ENCODE results near the gene QRSL1.

The QRSL1 gene

DNA sequence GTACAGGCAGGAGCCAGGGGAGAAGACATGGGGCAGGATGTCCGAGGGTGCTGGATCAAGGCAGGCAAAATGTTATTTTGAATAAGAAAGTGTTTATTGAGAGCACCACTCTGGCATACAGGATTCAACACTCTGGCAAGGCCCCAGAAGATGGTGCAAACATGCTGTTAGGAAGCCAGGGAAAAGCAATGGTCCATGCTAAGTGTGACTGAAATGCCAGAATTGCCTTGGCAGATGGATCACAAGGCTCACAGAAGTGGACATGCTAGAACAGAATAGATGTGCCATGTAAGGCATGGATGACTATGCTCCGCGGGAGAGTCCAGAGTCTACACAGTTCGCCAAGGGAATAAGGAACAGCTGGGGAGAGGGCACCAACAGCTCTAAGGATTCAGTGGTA is 54.6 kb downstream of the QRSL1 start:
- TF ChIP-seq, protein P1, sequence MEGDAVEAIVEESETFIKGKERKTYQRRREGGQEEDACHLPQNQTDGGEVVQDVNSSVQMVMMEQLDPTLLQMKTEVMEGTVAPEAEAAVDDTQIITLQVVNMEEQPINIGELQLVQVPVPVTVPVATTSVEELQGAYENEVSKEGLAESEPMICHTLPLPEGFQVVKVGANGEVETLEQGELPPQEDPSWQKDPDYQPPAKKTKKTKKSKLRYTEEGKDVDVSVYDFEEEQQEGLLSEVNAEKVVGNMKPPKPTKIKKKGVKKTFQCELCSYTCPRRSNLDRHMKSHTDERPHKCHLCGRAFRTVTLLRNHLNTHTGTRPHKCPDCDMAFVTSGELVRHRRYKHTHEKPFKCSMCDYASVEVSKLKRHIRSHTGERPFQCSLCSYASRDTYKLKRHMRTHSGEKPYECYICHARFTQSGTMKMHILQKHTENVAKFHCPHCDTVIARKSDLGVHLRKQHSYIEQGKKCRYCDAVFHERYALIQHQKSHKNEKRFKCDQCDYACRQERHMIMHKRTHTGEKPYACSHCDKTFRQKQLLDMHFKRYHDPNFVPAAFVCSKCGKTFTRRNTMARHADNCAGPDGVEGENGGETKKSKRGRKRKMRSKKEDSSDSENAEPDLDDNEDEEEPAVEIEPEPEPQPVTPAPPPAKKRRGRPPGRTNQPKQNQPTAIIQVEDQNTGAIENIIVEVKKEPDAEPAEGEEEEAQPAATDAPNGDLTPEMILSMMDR (conservative IDR thresholded peaks at IDR 0.05): no peak

DNA sequence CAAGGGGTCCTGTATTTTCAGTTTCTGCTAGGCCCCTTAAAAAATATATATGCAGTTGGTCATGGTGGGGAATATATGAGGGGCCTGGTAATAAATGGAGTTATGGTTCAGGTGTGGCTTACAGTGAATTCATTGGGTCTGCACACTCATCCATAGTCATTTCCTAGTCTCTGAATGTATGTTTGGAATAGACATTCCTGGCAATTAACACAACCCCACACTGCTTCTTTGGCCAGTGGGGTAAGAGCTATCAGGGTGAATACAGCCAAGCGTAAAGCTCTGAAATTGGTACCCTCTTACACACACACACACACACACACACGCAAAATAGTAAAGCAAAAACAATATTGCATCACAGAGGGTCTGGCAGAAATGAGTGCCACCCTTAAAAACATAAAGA is 56.5 kb downstream of the QRSL1 start:
- TF ChIP-seq, protein P1 (conservative IDR thresholded peaks at IDR 0.05): no peak
- H3K27ac ChIP-seq: no peak overlapping the region

More for the DNA sequence above, 54.6 kb downstream of the QRSL1 start:
- H3K27ac ChIP-seq: no peak overlapping the region

DNA sequence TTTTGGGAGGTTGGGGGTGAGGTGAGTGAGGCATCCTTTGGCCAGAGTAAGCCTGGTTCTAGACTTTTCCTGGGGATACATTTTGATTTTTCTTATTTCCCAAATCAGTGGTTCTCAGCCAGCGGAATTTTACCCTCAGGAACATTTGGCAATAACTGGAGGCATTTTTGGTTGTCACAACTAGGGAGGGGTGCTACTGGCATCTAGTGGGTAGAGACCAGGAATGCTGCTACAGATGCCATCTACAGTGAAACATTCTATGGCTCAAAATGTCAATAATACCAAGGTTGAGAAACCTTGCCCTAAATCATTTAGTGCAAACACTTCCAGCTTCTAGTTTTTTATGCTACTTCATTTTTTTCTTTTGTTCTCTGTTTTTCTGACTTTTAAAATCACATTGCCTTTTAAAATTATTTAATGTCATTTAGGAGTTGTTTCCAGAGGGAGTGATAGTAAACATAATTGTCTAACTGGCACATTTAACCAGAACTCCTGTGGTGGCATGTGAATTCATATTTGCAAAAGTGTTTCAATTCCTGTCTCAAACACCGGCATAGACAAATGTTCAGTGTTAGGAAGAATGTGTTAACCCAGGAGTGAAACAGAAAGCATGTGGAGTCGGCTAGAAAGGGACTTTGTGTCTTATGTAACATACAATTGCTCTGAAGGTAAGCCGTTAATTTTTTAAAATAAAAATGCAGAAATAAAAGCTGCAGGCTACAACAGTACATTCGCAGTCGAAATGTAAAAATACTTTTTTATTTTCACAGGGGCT is 59.0 kb downstream of the QRSL1 start:
- no peak overlapping the region for H3K27ac ChIP-seq
- TF ChIP-seq, protein P1 (conservative IDR thresholded peaks at IDR 0.05): peak; percentile 28

DNA sequence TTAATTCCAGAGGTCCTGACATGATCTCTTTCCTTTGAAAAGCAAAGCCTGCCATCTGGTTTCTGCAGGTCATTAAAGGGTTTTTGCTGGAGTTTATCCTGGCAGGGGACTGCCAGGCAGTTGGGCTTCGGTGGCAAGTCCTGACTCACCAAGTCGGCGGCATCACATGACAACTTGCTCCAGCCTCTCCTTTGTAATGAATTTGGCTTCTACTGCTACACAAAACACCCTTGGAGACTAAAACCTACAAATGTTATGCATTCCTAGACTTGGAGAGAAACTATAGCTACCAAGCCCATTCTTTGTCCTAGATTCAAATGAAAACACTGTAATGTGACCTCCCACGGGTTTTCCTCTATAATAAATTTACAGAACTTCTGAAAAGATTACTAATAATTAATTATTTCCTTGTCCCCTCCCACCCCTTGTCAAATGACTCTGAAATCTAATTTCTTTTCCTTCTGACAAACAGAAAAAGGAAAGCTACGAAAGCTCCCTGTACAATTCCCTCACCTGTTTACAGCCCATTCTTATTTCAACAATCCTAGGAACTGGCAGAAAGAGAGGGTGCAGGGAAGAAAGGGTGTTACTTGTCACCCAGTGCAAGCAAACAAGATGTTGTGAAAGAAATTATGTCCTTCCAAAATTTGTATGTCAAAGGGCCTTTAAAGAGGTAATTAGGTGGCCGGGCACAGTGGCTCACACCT is 62.9 kb downstream of the QRSL1 start:
- TF ChIP-seq, protein P1 (conservative IDR thresholded peaks at IDR 0.05): no peak
- H3K27ac ChIP-seq: no peak overlapping the region

DNA sequence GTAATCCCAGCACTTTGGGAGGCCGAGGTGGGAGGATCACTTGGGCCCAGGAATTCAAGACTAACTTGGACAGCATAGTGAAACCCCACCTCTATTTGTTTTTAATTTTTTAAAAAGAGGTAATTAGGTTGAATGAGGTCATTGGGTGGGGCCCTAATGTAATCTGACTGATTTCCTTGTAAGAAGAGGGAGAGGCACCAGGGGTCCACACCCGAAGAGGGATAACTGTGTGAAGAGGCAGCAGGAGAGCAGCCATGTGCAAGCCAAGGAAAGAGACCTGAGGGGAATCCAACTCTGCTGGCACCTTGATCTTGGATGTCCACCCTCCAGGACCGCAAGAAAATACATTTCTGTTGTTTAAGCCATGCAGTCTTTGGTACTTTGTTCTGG is 63.4 kb downstream of the QRSL1 start:
- TF ChIP-seq, protein P1 (conservative IDR thresholded peaks at IDR 0.05): no peak
- no peak overlapping the region for H3K27ac ChIP-seq

DNA sequence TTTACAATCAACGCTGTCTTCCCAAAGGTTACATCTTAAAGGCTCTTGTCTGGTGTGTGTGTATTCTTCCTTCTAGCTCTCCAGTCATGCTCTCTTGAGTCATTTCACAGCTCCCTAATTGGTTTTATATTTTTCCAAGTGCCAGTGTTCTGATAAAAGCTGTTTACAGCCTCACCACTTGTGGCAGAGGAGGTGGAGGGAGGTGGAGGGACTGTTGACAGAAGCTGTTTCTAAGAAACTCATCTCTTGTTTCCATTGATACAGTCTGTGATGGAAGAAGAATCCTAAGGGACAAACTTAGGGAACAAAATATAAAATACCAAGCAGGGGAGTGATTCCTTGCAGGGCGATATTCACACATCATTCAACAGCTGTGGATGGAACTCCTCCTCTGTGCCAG is 64.0 kb downstream of the QRSL1 start:
- no peak overlapping the region for H3K27ac ChIP-seq
- TF ChIP-seq, protein P1 (conservative IDR thresholded peaks at IDR 0.05): no peak

DNA sequence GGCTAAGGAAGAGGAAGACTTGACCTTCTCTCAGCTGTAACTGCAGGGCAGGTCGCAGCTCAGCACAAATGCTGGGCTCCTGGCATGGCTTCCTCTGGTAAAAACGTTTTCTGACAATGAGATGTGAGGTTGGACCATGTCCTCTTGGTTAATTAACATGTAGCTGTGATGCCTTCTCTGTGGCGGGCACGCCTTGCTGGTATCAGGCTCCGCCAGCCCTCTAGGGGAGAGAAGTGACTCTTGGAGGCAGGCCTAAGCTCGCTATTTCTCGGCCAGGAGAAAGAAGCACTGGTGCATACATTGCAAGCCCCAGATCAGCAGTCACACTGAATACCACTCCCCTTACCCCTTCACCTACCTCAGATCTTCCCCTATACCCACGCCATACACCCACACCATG is 65.0 kb downstream of the QRSL1 start:
- TF ChIP-seq, protein P1 (conservative IDR thresholded peaks at IDR 0.05): no peak
- no peak overlapping the region for H3K27ac ChIP-seq
